GM12864 (cell line): ENCODE results near the gene DPM3.
A peak's percentile ranks its signal among the peaks of the same experiment; 100 is the strongest.

Experiments
- DNase-seq: peaks from one replicate; pipeline ENCODE4 v3.0.0-alpha.2; 2011; ENCODE audit warnings: low read depth
- H3K4me3 ChIP-seq: 2 replicates; pipeline ENCODE4 v1.5.1; 2011; ENCODE audit warnings: mild to moderate bottlenecking, low read depth, low read length, control low read depth
- CTCF ChIP-seq: IDR thresholded peaks from 2 replicates; pipeline ENCODE4 v1.5.1; 2011; ENCODE audit warnings: low read depth, mild to moderate bottlenecking, moderate library complexity, low read length, control low read depth, inconsistent platforms; ENCODE audit errors: missing control alignments

Gene DPM3

GRCh38 chr1:155091071-155092051, 49.0 kb downstream of the DPM3 start:
- peak; percentile 98 for TF ChIP-seq CTCF
- no peak overlapping the region for H3K4me3 ChIP-seq
- no peak for DNase-seq
